HG03095 (cell line): ENCODE measurements around the gene FAM171A1.
"Not testable (repeated sequence)": the region's sequence is repeated elsewhere in the genome, so short reads cannot be mapped to it uniquely, and the experiment has no call there.

Experiments
- ATAC-seq: cut with Tn5 transposase; IDR thresholded peaks from one replicate; pipeline ENCODE4 v1.9.1; 2021; ENCODE audit warnings: moderate library complexity; ENCODE audit not compliant: unreplicated experiment

Gene FAM171A1

GRCh38 chr10:15370856-15371701, at the start of gene FAM171A1:
Gene FAM171A1, minus strand, starts transcription at chr10:15371289. Its CDS starts 237 bp downstream, at chr10:15371052.
- no peak for ATAC-seq

- no peak for ATAC-seq
Measured at GRCh38 chr10:15420858-15421257, 49.8 kb upstream of the FAM171A1 start.

- no peak for ATAC-seq
Measured at GRCh38 chr10:15419279-15419874, 48.3 kb upstream of the FAM171A1 start.

- ATAC-seq = no peak
Measured at GRCh38 chr10:15416034-15416433, 44.9 kb upstream of the FAM171A1 start.

GRCh38 chr10:15411010-15411409, 39.9 kb upstream of the FAM171A1 start:
- ATAC-seq = no peak

GRCh38 chr10:15409350-15409749, 38.3 kb upstream of the FAM171A1 start:
- ATAC-seq = not testable (repeated sequence)

- no peak for ATAC-seq
Measured at GRCh38 chr10:15408557-15408956, 37.5 kb upstream of the FAM171A1 start.

- ATAC-seq = no peak
Measured at GRCh38 chr10:15405319-15405718, 34.2 kb upstream of the FAM171A1 start.

GRCh38 chr10:15401382-15401781, 30.3 kb upstream of the FAM171A1 start:
- no peak for ATAC-seq

GRCh38 chr10:15400461-15400860, 29.4 kb upstream of the FAM171A1 start:
- ATAC-seq = not testable (repeated sequence)

- ATAC-seq = no peak
Measured at GRCh38 chr10:15399060-15399661, 28.1 kb upstream of the FAM171A1 start.

- no peak for ATAC-seq
Measured at GRCh38 chr10:15395935-15396334, 24.8 kb upstream of the FAM171A1 start.

GRCh38 chr10:15393139-15393825, 22.2 kb upstream of the FAM171A1 start:
- no peak for ATAC-seq

GRCh38 chr10:15391491-15391890, 20.4 kb upstream of the FAM171A1 start:
- no peak for ATAC-seq

GRCh38 chr10:15388172-15388571, 17.1 kb upstream of the FAM171A1 start:
- not testable (repeated sequence) for ATAC-seq

GRCh38 chr10:15387021-15387420, 15.9 kb upstream of the FAM171A1 start:
- ATAC-seq = no peak

GRCh38 chr10:15385552-15386455, 14.7 kb upstream of the FAM171A1 start:
- no peak for ATAC-seq

GRCh38 chr10:15381420-15381819, 10.3 kb upstream of the FAM171A1 start:
- ATAC-seq = no peak

GRCh38 chr10:15379078-15379477, 8.0 kb upstream of the FAM171A1 start:
- ATAC-seq = no peak

GRCh38 chr10:15378569-15378968, 7.5 kb upstream of the FAM171A1 start:
- ATAC-seq = no peak
